CD4-positive, alpha-beta T cell (primary cell): ENCODE measurements around the gene FXYD3. TPM values are rescaled to one million over a fixed set of nuclear protein-coding genes. Genes with fewer than 3 reads are reported as not detected.

Experiments
- ATAC-seq: fragments of 200-7000 bp; cut with Tn5 transposase; one replicate; pipeline ENCODE4 v1.10.0; 2022; ENCODE audit warnings: mild to moderate bottlenecking; ENCODE audit not compliant: poor library complexity
- CTCF ChIA-PET: fragments of 350-600 bp; sonication (Branson Sonifier 250); formaldehyde crosslinking; loops from one replicate; lab custom pipeline; 2021; ENCODE audit warnings: antibody characterized with exemption, inconsistent platforms; lab: Charles Lee
- POLR2A ChIA-PET: fragments of 350-600 bp; sonication (Branson Sonifier 250); formaldehyde crosslinking; loops from one replicate; lab custom pipeline; 2021; ENCODE audit warnings: antibody characterized with exemption, inconsistent platforms; lab: Charles Lee
- DNase-seq, 14 experiments: peaks; one replicate each; pipeline ENCODE4 v3.0.0-alpha.2; 2013 to 2020; ENCODE audit warnings: mixed read lengths in 2 of 14
- H3K27ac ChIP-seq, 2 donors: one replicate each; pipeline versions ENCODE4 v1.5.1 to v1.7.0; 2013; ENCODE audit warnings: low read length in 2 of 2, low read depth in 1 of 2, mild to moderate bottlenecking in 1 of 2
- H3K27me3 ChIP-seq, 2 experiments: 1 replicate in 1 of 2; 2 replicates in 1 of 2; pipeline versions ENCODE4 v1.6.1 to v1.7.0; 2013; ENCODE audit warnings: low read length in 2 of 2, control low read depth in 1 of 2, mild to moderate bottlenecking in 1 of 2, moderate library complexity in 1 of 2; ENCODE audit not compliant: insufficient read depth in 2 of 2, control insufficient read depth in 1 of 2
- H3K36me3 ChIP-seq: one replicate; pipeline ENCODE4 v1.6.1; 2013; ENCODE audit warnings: low read length, control low read depth; ENCODE audit not compliant: insufficient read depth
- H3K4me1 ChIP-seq: one replicate; pipeline ENCODE4 v1.6.1; 2013; ENCODE audit warnings: low read length, control low read depth; ENCODE audit not compliant: insufficient read depth
- H3K4me3 ChIP-seq: one replicate; pipeline ENCODE4 v1.5.1; 2013; ENCODE audit warnings: mild to moderate bottlenecking, low read length, moderate library complexity
- H3K9me3 ChIP-seq, 2 experiments: 1 replicate in 1 of 2; 2 replicates in 1 of 2; pipeline versions ENCODE4 v1.6.1 to v1.7.0; 2013; ENCODE audit warnings: low read length in 2 of 2, mild to moderate bottlenecking in 2 of 2, control low read depth in 1 of 2, moderate library complexity in 1 of 2; ENCODE audit not compliant: control insufficient read depth in 1 of 2, insufficient read depth in 1 of 2
- H3K27ac Mint-ChIP-seq: one replicate; pipeline ENCODE4 v1.8.0; 2020; ENCODE audit warnings: mixed read lengths
- H3K27me3 Mint-ChIP-seq: one replicate; pipeline ENCODE4 v1.8.0; 2021; ENCODE audit warnings: mixed read lengths
- H3K36me3 Mint-ChIP-seq: one replicate; pipeline ENCODE4 v1.8.0; 2021; ENCODE audit warnings: low read depth, mixed read lengths
- H3K4me1 Mint-ChIP-seq: one replicate; pipeline ENCODE4 v1.8.0; 2021; ENCODE audit warnings: low read depth, mixed read lengths
- H3K4me3 Mint-ChIP-seq: one replicate; pipeline ENCODE4 v1.8.0; 2020; ENCODE audit warnings: mild to moderate bottlenecking, mixed read lengths
- H3K9me3 Mint-ChIP-seq: one replicate; pipeline ENCODE4 v1.8.0; 2020; ENCODE audit warnings: mixed read lengths
- CTCF ChIP-seq: fragments of 200-600 bp; IDR thresholded peaks from one replicate; pipeline ENCODE4 v1.8.0; 2022; ENCODE audit warnings: antibody characterized with exemption, mild to moderate bottlenecking
- intact Hi-C, 2 experiments: fragments of 100-400 bp; cut with DNase I in 1 of 2; cut with micrococcal nuclease in 1 of 2; formaldehyde crosslinking; loops; one replicate each; pipeline versions ENCODE4 v1.15.1 to v1.9.0; 2023 to 2025; cut with DNase I, micrococcal nuclease
- total RNA-seq, 174 experiments: library from RNA in 2 of 174; stranded (reverse) in 2 of 174; gene quantifications; one replicate each; pipeline ENCODE4 v1.2.3 and lab custom pipeline; 2021 to 2026

FXYD3 gene
- total RNA-seq, 2 experiments from 2014 or later, result not detected

GRCh38 chr19:35085947-35086346 is 29.7 kb upstream of the FXYD3 start:
- Histone ChIP-seq H3K36me3 (no peaks in the 10 kb centered on the region), H3K4me1 (peaks cover 15% of the 10 kb centered on the region), H3K9me3 (no peaks in the 10 kb centered on the region), H3K27me3 (peaks cover 5 to 8% of the 10 kb centered on the region in 2 experiments), H3K4me3 (no peak overlapping the region), H3K27ac (no peak overlapping the region)
- H3K27ac Mint-ChIP-seq, result no peak overlapping the region
- ChIA-PET CTCF (no interaction called here), POLR2A (interaction anchor here (1.4 kb wide), 1 partner anchor 71 kb away, joined by 5 read pairs; no protein-coding TSS in a partner anchor)
- no peak for TF ChIP-seq CTCF
- intact Hi-C loops, result no loop called here
- no peaks in the 10 kb centered on the region for H3K36me3 Mint-ChIP-seq
- H3K4me1 Mint-ChIP-seq, result peaks cover 5% of the 10 kb centered on the region
- DNase-seq (peak in 1 of 14 experiments; percentile 35), ATAC-seq (no peak)
- H3K27me3 Mint-ChIP-seq, result peaks cover 12% of the 10 kb centered on the region
- no peak overlapping the region for H3K4me3 Mint-ChIP-seq
- H3K9me3 Mint-ChIP-seq, result no peaks in the 10 kb centered on the region

- peaks cover 12% of the 10 kb centered on the region for H3K27me3 Mint-ChIP-seq
- H3K9me3 Mint-ChIP-seq, result no peaks in the 10 kb centered on the region
- TF ChIP-seq CTCF, result no peak
- peaks cover 10 to 11% of the 10 kb centered on the region in 2 experiments for H3K27me3 ChIP-seq
- no peak for DNase-seq
- peaks cover 5% of the 10 kb centered on the region for H3K4me1 Mint-ChIP-seq
- peaks cover 15% of the 10 kb centered on the region for H3K4me1 ChIP-seq
- H3K36me3 Mint-ChIP-seq, result no peaks in the 10 kb centered on the region
- intact Hi-C loops, result no loop called here
- no peak overlapping the region for H3K4me3 ChIP-seq
- no peak for ATAC-seq
- no peak overlapping the region for H3K27ac ChIP-seq
- H3K36me3 ChIP-seq, result no peaks in the 10 kb centered on the region
- no peak overlapping the region for H3K4me3 Mint-ChIP-seq
- CTCF ChIA-PET, result interaction anchor here (1.2 kb wide), 1 partner anchor 20 kb away, joined by 3 read pairs; no protein-coding TSS in a partner anchor
- H3K9me3 ChIP-seq, result no peaks in the 10 kb centered on the region
- H3K27ac Mint-ChIP-seq, result no peak overlapping the region
- POLR2A ChIA-PET, result interaction anchor here (1.4 kb wide), 1 partner anchor 72 kb away, joined by 5 read pairs; no protein-coding TSS in a partner anchor
Measured at GRCh38 chr19:35086455-35086854, 29.2 kb upstream of the FXYD3 start.

- Histone ChIP-seq H3K27me3 (peaks cover 10 to 11% of the 10 kb centered on the region in 2 experiments), H3K36me3 (no peaks in the 10 kb centered on the region), H3K4me3 (no peak overlapping the region), H3K27ac (no peak overlapping the region), H3K9me3 (no peaks in the 10 kb centered on the region), H3K4me1 (peaks cover 15% of the 10 kb centered on the region)
- H3K27me3 Mint-ChIP-seq, result peaks cover 12% of the 10 kb centered on the region
- no peak for TF ChIP-seq CTCF
- no peak overlapping the region for H3K27ac Mint-ChIP-seq
- H3K4me3 Mint-ChIP-seq, result no peak overlapping the region
- H3K4me1 Mint-ChIP-seq, result peaks cover 5% of the 10 kb centered on the region
- no peaks in the 10 kb centered on the region for H3K36me3 Mint-ChIP-seq
- ChIA-PET CTCF (interaction anchor here (1.2 kb wide), 1 partner anchor 21 kb away, joined by 3 read pairs; no protein-coding TSS in a partner anchor), POLR2A (interaction anchor here (0.7 kb wide), 1 partner anchor 182 kb away, joined by 3 read pairs; no protein-coding TSS in a partner anchor)
- DNase-seq (no peak), ATAC-seq (no peak)
- H3K9me3 Mint-ChIP-seq, result no peaks in the 10 kb centered on the region
- intact Hi-C loops, result no loop called here
Measured at GRCh38 chr19:35087393-35087792, 28.2 kb upstream of the FXYD3 start.
